Hepatocyte (in vitro differentiated cells): Measurements from ENCODE around the gene SDK1.

Experiments
- CTCF ChIP-seq: fragments of 200-600 bp; sonication (generic); IDR thresholded peaks from 2 replicates; pipeline ENCODE4 v1.5.1; 2016; ENCODE audit warnings: antibody characterized with exemption, mild to moderate bottlenecking; ENCODE audit not compliant: poor library complexity
- EZH2 ChIP-seq: fragments of 200-600 bp; sonication (generic); IDR thresholded peaks from 2 replicates; pipeline ENCODE4 v1.6.1; 2016; ENCODE audit warnings: antibody characterized with exemption, mild to moderate bottlenecking, borderline replicate concordance
- EZH2phosphoT487 ChIP-seq: fragments of 200-600 bp; sonication (generic); IDR thresholded peaks from one replicate; pipeline ENCODE4 v1.6.1; 2018; ENCODE audit warnings: antibody characterized with exemption, mild to moderate bottlenecking, low read depth, moderate library complexity; ENCODE audit not compliant: unreplicated experiment, severe bottlenecking

DNA sequence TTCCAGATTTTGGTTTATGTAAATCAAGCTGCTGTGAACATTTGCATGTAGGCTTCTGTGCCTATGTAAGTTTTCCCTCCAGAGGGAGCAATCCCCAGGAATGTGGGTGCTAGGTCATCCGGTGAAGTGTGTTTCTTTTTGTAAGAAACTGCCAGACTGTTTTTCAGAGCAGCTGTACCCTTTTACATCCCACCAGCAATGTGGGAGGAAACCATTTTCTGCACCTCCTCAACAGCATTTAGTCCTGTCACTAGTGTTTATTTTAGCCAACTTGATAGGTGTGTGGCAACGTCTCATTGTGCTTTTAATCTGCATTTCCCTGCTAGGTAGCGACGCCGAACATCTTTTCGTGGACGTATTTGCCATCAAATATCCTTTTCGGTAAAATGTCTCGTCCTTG, 985.3 kb downstream of the SDK1 start:
- no peak for TF ChIP-seq CTCF
- TF ChIP-seq EZH2 = no peak
- TF ChIP-seq EZH2phosphoT487 = no peak
